ENCODE results near the gene MED17. TPM values are rescaled to one million over a fixed set of nuclear protein-coding genes. Genes with fewer than 3 reads are reported as not detected.
A peak's percentile ranks its signal among the peaks of the same experiment; 100 is the strongest.

MED17 gene
- total RNA-seq, 1 experiment from 2014 or later = 29.6 TPM

- TF ChIP-seq ZNF425 (CRISPR knock-in tag; conservative IDR thresholded peaks at IDR 0.05) (no peak; the same call in none of the 2 replicates), EMX1 (CRISPR knock-in tag; IDR thresholded peaks at IDR 0.05) (peak; percentile 96), IRF1 (CRISPR knock-in tag; IDR thresholded peaks at IDR 0.05) (0 out of 2 replicates have a peak, but pooled peaks have one; percentile 1), ZNF121 (CRISPR knock-in tag; IDR thresholded peaks at IDR 0.05) (no peak), JAZF1 (CRISPR knock-in tag; IDR thresholded peaks at IDR 0.05) (no peak), GABPB1 (CRISPR knock-in tag; IDR thresholded peaks at IDR 0.05) (peak; percentile 20; the same call in 1 of the 2 replicates), TEAD1 (CRISPR knock-in tag; IDR thresholded peaks at IDR 0.05) (no peak), TEAD4 (CRISPR knock-in tag; IDR thresholded peaks at IDR 0.05) (no peak), MYBL2 (CRISPR knock-in tag; IDR thresholded peaks at IDR 0.05) (peak; percentile 78)
Measured at GRCh38 chr11:93741094-93741881, 42.8 kb upstream of the MED17 start, which contains the start of the genes C11orf54 and TAF1D (continued).

GRCh38 chr11:93741882-93742226 lies 42.2 kb upstream of the MED17 start:
- Mint-ChIP-seq H3K27me3 (ENCODE audit: low read depth) (no peaks in the 10 kb centered on the region; the same call in 1 of the 2 replicates), H3K9me3 (no peaks in the 10 kb centered on the region), H3K36me3 (peaks cover 44% of the 10 kb centered on the region), H3K4me3 (peak overlapping the region; percentile 99), H3K27ac (peak overlapping the region; percentile 99), H3K4me1 (peaks cover 52% of the 10 kb centered on the region)
- peak; percentile 18 for ATAC-seq
- TF ChIP-seq GABPB1 (CRISPR knock-in tag; IDR thresholded peaks at IDR 0.05) = peak; percentile 34; the same call in 1 of the 2 replicates
- TF ChIP-seq ZNF671 (CRISPR knock-in tag; IDR thresholded peaks at IDR 0.05) = no peak
- DNase-seq (ENCODE audit: low spot score) = no peak
- CTCF ChIA-PET = interaction anchor here (1.0 to 2.0 kb wide), 5 partner anchors 9 to 153 kb away, joined by 3 to 24 read pairs (median 4); partner anchors contain the start of gene MED17
- POLR2A ChIA-PET = interaction anchor here (0.5 to 4.0 kb wide), 10 partner anchors 7 to 260 kb away, joined by 3 to 57 read pairs (median 4); partner anchors contain the start of gene MED17

- no peak for DNase-seq (ENCODE audit: low spot score)
- ChIA-PET CTCF (no interaction called here), POLR2A (interaction anchor here (2.4 to 4.0 kb wide), 2 partner anchors 14 to 40 kb away, joined by 15 to 57 read pairs; partner anchors contain the start of gene MED17)
- H3K27ac Mint-ChIP-seq = peak overlapping the region; percentile 65
- H3K9me3 Mint-ChIP-seq = no peaks in the 10 kb centered on the region
- no peak for ATAC-seq
- peaks cover 38% of the 10 kb centered on the region for H3K4me1 Mint-ChIP-seq
- no peak for TF ChIP-seq GTF2I (CRISPR knock-in tag; conservative IDR thresholded peaks at IDR 0.05)
- 0 out of 2 replicates have a peak, but pooled peaks have one; percentile 26 for TF ChIP-seq FOXP1 (CRISPR knock-in tag; IDR thresholded peaks at IDR 0.05; ENCODE audit: borderline replicate concordance)
- H3K4me3 Mint-ChIP-seq = peak overlapping the region; percentile 99
- no peaks in the 10 kb centered on the region; the same call in 1 of the 2 replicates for H3K27me3 Mint-ChIP-seq (ENCODE audit: low read depth)
- H3K36me3 Mint-ChIP-seq = peaks cover 29% of the 10 kb centered on the region
Measured at GRCh38 chr11:93743291-93743690, 40.8 kb upstream of the MED17 start.

GRCh38 chr11:93744669-93745004 lies 39.4 kb upstream of the MED17 start:
- H3K4me1 Mint-ChIP-seq = peaks cover 25% of the 10 kb centered on the region
- H3K9me3 Mint-ChIP-seq = no peaks in the 10 kb centered on the region
- H3K27ac Mint-ChIP-seq = peak overlapping the region; percentile 73
- POLR2A ChIA-PET = no interaction called here
- H3K27me3 Mint-ChIP-seq (ENCODE audit: low read depth) = no peaks in the 10 kb centered on the region; the same call in 1 of the 2 replicates
- DNase-seq (ENCODE audit: low spot score) = no peak
- peaks cover 16% of the 10 kb centered on the region for H3K36me3 Mint-ChIP-seq
- no peak for ATAC-seq
- CTCF ChIA-PET = no interaction called here
- H3K4me3 Mint-ChIP-seq = no peak overlapping the region
- TF ChIP-seq ZBTB43 (CRISPR knock-in tag; IDR thresholded peaks at IDR 0.05) = no peak
- no peak for TF ChIP-seq ATF6 (CRISPR knock-in tag; IDR thresholded peaks at IDR 0.05)
- TF ChIP-seq E2F1 (CRISPR knock-in tag; IDR thresholded peaks at IDR 0.05) = no peak
- no peak for TF ChIP-seq ZNF219 (CRISPR knock-in tag; IDR thresholded peaks at IDR 0.05; ENCODE audit: borderline replicate concordance)
- no peak for TF ChIP-seq TEAD1 (CRISPR knock-in tag; IDR thresholded peaks at IDR 0.05)
- TF ChIP-seq NR3C1 (CRISPR knock-in tag; conservative IDR thresholded peaks at IDR 0.05; ENCODE audit: low read depth) = no peak
- TF ChIP-seq USF2 (CRISPR knock-in tag; IDR thresholded peaks at IDR 0.05) = no peak
- no peak for TF ChIP-seq FOXK1 (CRISPR knock-in tag; IDR thresholded peaks at IDR 0.05)

Measured in WTC11 (cell line).